DND-41 (cell line): ENCODE measurements around the gene TUBA1A.

Experiments
- EZH2 ChIP-seq: IDR thresholded peaks from 3 replicates; pipeline ENCODE4 v1.6.1; 2012; ENCODE audit warnings: borderline replicate concordance, low read depth, mild to moderate bottlenecking, moderate library complexity, low read length, inconsistent platforms; ENCODE audit not compliant: severe bottlenecking
- TF ChIP-seq, protein P1 (sequence below): IDR thresholded peaks from 2 replicates; pipeline ENCODE4 v1.5.1; 2012; ENCODE audit warnings: borderline replicate concordance, low read length, moderate library complexity, mild to moderate bottlenecking; ENCODE audit not compliant: poor library complexity, severe bottlenecking; ENCODE audit errors: extremely low read depth

DNA sequence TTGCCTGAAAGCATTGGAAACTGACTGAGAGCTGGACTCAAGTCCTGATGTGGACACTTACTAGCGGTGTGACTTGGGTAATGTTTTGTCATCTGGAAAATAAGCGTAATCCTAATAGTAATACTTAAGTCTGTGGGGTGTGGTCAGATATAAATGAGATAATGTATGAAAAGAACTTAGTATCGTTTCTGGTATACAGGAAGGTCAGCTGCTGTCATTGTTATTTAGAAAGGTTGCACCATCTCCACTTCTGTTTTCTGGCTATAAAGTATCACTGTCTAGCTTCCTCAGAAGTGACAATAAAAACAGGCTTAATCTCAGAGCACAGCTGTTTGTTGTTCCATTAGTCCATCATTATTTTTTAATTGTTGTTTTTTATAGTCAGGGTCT is 41.9 kb upstream of the TUBA1A start:
- TF ChIP-seq, protein P1, sequence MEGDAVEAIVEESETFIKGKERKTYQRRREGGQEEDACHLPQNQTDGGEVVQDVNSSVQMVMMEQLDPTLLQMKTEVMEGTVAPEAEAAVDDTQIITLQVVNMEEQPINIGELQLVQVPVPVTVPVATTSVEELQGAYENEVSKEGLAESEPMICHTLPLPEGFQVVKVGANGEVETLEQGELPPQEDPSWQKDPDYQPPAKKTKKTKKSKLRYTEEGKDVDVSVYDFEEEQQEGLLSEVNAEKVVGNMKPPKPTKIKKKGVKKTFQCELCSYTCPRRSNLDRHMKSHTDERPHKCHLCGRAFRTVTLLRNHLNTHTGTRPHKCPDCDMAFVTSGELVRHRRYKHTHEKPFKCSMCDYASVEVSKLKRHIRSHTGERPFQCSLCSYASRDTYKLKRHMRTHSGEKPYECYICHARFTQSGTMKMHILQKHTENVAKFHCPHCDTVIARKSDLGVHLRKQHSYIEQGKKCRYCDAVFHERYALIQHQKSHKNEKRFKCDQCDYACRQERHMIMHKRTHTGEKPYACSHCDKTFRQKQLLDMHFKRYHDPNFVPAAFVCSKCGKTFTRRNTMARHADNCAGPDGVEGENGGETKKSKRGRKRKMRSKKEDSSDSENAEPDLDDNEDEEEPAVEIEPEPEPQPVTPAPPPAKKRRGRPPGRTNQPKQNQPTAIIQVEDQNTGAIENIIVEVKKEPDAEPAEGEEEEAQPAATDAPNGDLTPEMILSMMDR, result no peak
- TF ChIP-seq EZH2, result no peak
